MCF 10A (cell line): ENCODE measurements around the gene ZNF154. TPM values are rescaled to one million over a fixed set of nuclear protein-coding genes. Genes with fewer than 3 reads are reported as not detected.
A peak's percentile ranks its signal among the peaks of the same experiment; 100 is the strongest.

Source experiments
- BruUV-seq: library from RNA; stranded (reverse); fragments of 400-500 nt; replicated peaks from 2 replicates; lab custom pipeline; 2021; lab: Mats Ljungman, UMichigan
- CTCF ChIA-PET: fragments of 300-600 bp; sonication (Branson Sonifier 250); formaldehyde crosslinking; extraction: SDS; loops from one replicate; lab custom pipeline; 2021; ENCODE audit warnings: antibody characterized with exemption, inconsistent platforms; lab: Yijun Ruan, JAX
- POLR2A ChIA-PET: fragments of 300-600, 350-650 bp; sonication (Branson Sonifier 250); formaldehyde crosslinking; extraction: SDS; loops from one replicate; lab custom pipeline; 2020; ENCODE audit warnings: antibody characterized with exemption, inconsistent platforms; lab: Yijun Ruan, JAX
- DNase-seq: peaks from one replicate; pipeline ENCODE4 v3.0.0-alpha.2; 2018; ENCODE audit not compliant: unreplicated experiment
- H3K27ac Mint-ChIP-seq: one replicate; pipeline ENCODE4 v1.8.0; 2022; ENCODE audit warnings: mild to moderate bottlenecking, low read depth, mixed read lengths; ENCODE audit not compliant: unreplicated experiment
- H3K27me3 Mint-ChIP-seq: one replicate; pipeline ENCODE4 v1.8.0; 2022; ENCODE audit warnings: mixed read lengths; ENCODE audit not compliant: insufficient read depth, unreplicated experiment
- H3K36me3 Mint-ChIP-seq: one replicate; pipeline ENCODE4 v1.8.0; 2022; ENCODE audit warnings: mild to moderate bottlenecking, moderate library complexity, mixed read lengths; ENCODE audit not compliant: insufficient read depth, unreplicated experiment
- H3K4me1 Mint-ChIP-seq: one replicate; pipeline ENCODE4 v1.8.0; 2022; ENCODE audit warnings: mixed read lengths; ENCODE audit not compliant: insufficient read depth, unreplicated experiment
- H3K4me3 Mint-ChIP-seq: one replicate; pipeline ENCODE4 v1.8.0; 2022; ENCODE audit warnings: mild to moderate bottlenecking, moderate library complexity, mixed read lengths; ENCODE audit not compliant: unreplicated experiment
- H3K9me3 Mint-ChIP-seq: one replicate; pipeline ENCODE4 v1.8.0; 2022; ENCODE audit warnings: mixed read lengths; ENCODE audit not compliant: unreplicated experiment
- intact Hi-C: fragments of 100-400 bp; cut with micrococcal nuclease; formaldehyde crosslinking; loops from 2 replicates; pipeline ENCODE4 v1.14.1; 2022
- total RNA-seq: library from RNA; stranded (reverse); gene quantifications from 2 replicates; pipeline ENCODE4 v1.2.3, GENCODE V29; 2022
- TF ChIP-seq, protein P1 (sequence below): fragments of 200-600 bp; IDR thresholded peaks from one replicate; pipeline ENCODE4 v1.8.0; 2022; ENCODE audit warnings: antibody characterized with exemption, mild to moderate bottlenecking; ENCODE audit not compliant: unreplicated experiment

The ZNF154 gene
- total RNA-seq, 1 experiment from 2014 or later, result not detected

- BruUV-seq, result no TSS peak
- no peak overlapping the region for H3K27ac Mint-ChIP-seq
- intact Hi-C loops, result no loop called here
Measured at GRCh38 chr19:57687363-57688010, 21.5 kb downstream of the ZNF154 start.

DNA sequence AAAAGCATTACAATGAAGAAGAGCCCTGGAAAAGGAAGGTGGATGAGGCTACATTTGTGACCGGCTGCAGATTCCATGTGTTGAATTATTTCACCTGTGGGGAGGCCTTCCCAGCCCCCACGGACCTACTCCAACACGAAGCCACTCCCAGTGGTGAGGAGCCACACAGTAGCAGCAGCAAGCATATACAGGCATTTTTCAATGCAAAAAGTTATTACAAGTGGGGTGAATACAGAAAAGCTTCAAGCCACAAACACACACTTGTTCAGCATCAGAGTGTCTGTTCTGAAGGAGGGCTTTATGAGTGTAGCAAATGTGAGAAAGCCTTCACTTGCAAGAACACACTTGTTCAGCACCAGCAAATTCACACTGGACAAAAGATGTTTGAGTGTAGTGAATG lies 22.3 kb downstream of the ZNF154 start:
- Mint-ChIP-seq H3K9me3 (peaks cover 44% of the 10 kb centered on the region), H3K27ac (no peak overlapping the region), H3K36me3 (peaks cover 67% of the 10 kb centered on the region), H3K27me3 (no peaks in the 10 kb centered on the region), H3K4me1 (peaks cover 24% of the 10 kb centered on the region), H3K4me3 (no peak overlapping the region)
- no TSS peak for BruUV-seq
- intact Hi-C loops, result no loop called here
- TF ChIP-seq, protein P1, sequence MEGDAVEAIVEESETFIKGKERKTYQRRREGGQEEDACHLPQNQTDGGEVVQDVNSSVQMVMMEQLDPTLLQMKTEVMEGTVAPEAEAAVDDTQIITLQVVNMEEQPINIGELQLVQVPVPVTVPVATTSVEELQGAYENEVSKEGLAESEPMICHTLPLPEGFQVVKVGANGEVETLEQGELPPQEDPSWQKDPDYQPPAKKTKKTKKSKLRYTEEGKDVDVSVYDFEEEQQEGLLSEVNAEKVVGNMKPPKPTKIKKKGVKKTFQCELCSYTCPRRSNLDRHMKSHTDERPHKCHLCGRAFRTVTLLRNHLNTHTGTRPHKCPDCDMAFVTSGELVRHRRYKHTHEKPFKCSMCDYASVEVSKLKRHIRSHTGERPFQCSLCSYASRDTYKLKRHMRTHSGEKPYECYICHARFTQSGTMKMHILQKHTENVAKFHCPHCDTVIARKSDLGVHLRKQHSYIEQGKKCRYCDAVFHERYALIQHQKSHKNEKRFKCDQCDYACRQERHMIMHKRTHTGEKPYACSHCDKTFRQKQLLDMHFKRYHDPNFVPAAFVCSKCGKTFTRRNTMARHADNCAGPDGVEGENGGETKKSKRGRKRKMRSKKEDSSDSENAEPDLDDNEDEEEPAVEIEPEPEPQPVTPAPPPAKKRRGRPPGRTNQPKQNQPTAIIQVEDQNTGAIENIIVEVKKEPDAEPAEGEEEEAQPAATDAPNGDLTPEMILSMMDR, result no peak
- POLR2A ChIA-PET, result no interaction called here
- DNase-seq, result no peak
- CTCF ChIA-PET, result no interaction called here

More at GRCh38 chr19:57687363-57688010, 21.5 kb downstream of the ZNF154 start:
- POLR2A ChIA-PET, result no interaction called here
- DNase-seq, result no peak
- no peaks in the 10 kb centered on the region for H3K27me3 Mint-ChIP-seq
- peaks cover 40% of the 10 kb centered on the region for H3K9me3 Mint-ChIP-seq
- TF ChIP-seq, protein P1, result no peak
- H3K4me3 Mint-ChIP-seq, result no peak overlapping the region
- H3K4me1 Mint-ChIP-seq, result peaks cover 20% of the 10 kb centered on the region
- CTCF ChIA-PET, result interaction anchor here (0.6 kb wide), 1 partner anchor 1073 kb away, joined by 5 read pairs; no protein-coding TSS in a partner anchor
- peaks cover 66% of the 10 kb centered on the region for H3K36me3 Mint-ChIP-seq

DNA sequence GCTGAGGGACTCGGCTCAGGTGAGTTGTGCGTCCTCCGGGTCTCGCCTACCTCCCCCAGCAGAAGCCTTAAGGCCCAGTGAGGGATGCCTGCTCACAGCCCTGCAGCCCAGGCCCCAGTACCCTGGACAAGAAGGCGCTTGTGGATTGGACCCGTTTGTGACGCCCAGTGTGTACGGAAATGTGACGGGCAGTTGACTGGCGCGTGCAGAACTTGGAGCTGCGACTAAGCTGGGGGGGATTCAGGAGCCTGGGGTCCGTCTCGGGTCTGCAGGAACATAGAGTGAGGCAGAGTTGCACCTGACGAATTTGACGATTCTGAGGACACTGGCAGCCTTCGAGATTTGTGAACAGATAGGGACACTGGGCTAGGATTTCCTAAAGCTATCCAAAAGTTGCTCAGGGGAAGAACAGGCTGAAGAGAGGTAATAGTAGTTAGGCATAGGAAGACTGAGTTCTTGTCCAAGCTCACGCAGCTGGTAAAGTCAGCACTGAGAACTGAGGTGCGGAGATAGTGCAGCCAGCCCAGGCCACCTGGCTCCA lies 26.7 kb downstream of the ZNF154 start:
- H3K9me3 Mint-ChIP-seq, result peaks cover 44% of the 10 kb centered on the region
- TF ChIP-seq, protein P1, result no peak
- POLR2A ChIA-PET, result interaction anchor here (0.6 to 2.0 kb wide), 31 partner anchors 8 to 597 kb away, joined by 3 to 10 read pairs (median 4); partner anchors contain the start of genes ZNF134, ZNF211, ZNF416 and ZNF417
- peaks cover 51% of the 10 kb centered on the region for H3K36me3 Mint-ChIP-seq
- intact Hi-C loops, result loop anchor here (5.0 kb wide), 1 partner anchor 135 kb away; no protein-coding TSS in a partner anchor
- no peaks in the 10 kb centered on the region for H3K27me3 Mint-ChIP-seq
- no peak for DNase-seq
- H3K4me3 Mint-ChIP-seq, result peak overlapping the region; percentile 94
- BruUV-seq, result TSS peak; percentile 58
- CTCF ChIA-PET, result interaction anchor here (0.7 to 1.4 kb wide), 3 partner anchors 10 to 233 kb away, joined by 3 to 5 read pairs (median 3); no protein-coding TSS in a partner anchor
- peaks cover 24% of the 10 kb centered on the region for H3K4me1 Mint-ChIP-seq
- peak overlapping the region; percentile 88 for H3K27ac Mint-ChIP-seq

DNA sequence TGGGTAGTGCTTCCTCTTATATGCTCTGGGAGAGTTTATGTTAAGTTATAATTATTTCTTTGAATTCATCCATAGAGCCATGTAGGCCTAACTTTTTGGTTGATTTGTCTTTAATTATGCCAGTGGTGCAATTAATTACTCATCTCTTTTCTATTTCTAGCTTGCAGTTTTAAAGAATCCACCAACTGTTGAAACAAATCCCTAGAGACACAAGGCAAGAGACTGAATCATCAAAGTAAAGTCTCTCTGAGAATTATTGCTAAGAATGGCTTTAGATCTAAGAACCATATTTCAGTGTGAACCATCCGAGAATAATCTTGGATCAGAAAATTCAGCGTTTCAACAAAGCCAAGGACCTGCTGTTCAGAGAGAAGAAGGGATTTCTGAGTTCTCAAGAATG lies 33.1 kb downstream of the ZNF154 start:
- H3K4me3 Mint-ChIP-seq, result no peak overlapping the region
- intact Hi-C loops, result no loop called here
- H3K27ac Mint-ChIP-seq, result no peak overlapping the region
- TF ChIP-seq, protein P1, result no peak
- BruUV-seq, result no TSS peak
- no peak for DNase-seq
- H3K4me1 Mint-ChIP-seq, result no peaks in the 10 kb centered on the region
- H3K9me3 Mint-ChIP-seq, result peaks cover 7% of the 10 kb centered on the region
- ChIA-PET CTCF (interaction anchor here (0.7 kb wide), 1 partner anchor 70 kb away, joined by 3 read pairs; no protein-coding TSS in a partner anchor), POLR2A (interaction anchor here (0.6 kb wide), 1 partner anchor 77 kb away, joined by 3 read pairs; no protein-coding TSS in a partner anchor)
- no peaks in the 10 kb centered on the region for H3K27me3 Mint-ChIP-seq
- no peaks in the 10 kb centered on the region for H3K36me3 Mint-ChIP-seq
